Caco-2 (cell line): ENCODE results near the gene MRPL48. TPM values are rescaled to one million over a fixed set of nuclear protein-coding genes. Genes with fewer than 3 reads are reported as not detected.

ENCODE experiments used
- BruUV-seq: library from RNA; stranded (reverse); fragments of 400-500 nt; replicated peaks from 2 replicates; lab custom pipeline; 2021; lab: Mats Ljungman, UMichigan
- CTCF ChIA-PET: fragments of 300-600 bp; sonication (Branson Sonifier 250); formaldehyde crosslinking; loops from one replicate; lab custom pipeline; 2022; ENCODE audit warnings: antibody characterized with exemption; lab: Charles Lee
- POLR2A ChIA-PET: fragments of 300-600 bp; sonication (Branson Sonifier 250); formaldehyde crosslinking; loops from one replicate; lab custom pipeline; 2022; ENCODE audit warnings: antibody characterized with exemption; lab: Charles Lee
- DNase-seq, 2 experiments: peaks; one replicate each; pipeline versions ENCODE4 v3.0.0 to v3.0.0-alpha.2; 2020 to 2022
- H3K27me3 ChIP-seq: replicated peaks from 2 replicates; pipeline ENCODE4 v1.6.0; 2011; ENCODE audit warnings: low read length; ENCODE audit not compliant: control insufficient read depth, insufficient read depth
- H3K36me3 ChIP-seq: 2 replicates; pipeline ENCODE4 v1.5.1; 2011; ENCODE audit warnings: low read length; ENCODE audit not compliant: control insufficient read depth, insufficient read depth
- H3K4me1 ChIP-seq: fragments of 250-450 bp; sonication (Bioruptor Pico); 2 replicates; pipeline ENCODE4 v1.5.1; 2020; ENCODE audit warnings: mild to moderate bottlenecking
- H3K4me3 ChIP-seq: 2 replicates; pipeline ENCODE4 v1.5.1; 2011; ENCODE audit warnings: low read depth, mild to moderate bottlenecking, control low read depth, low read length
- H3K9me3 ChIP-seq: fragments of 250-450 bp; sonication (Bioruptor Pico); 2 replicates; pipeline ENCODE4 v1.5.1; 2020; ENCODE audit warnings: mild to moderate bottlenecking, moderate library complexity
- H3K27ac Mint-ChIP-seq: one replicate; pipeline ENCODE4 v1.8.0; 2022; ENCODE audit warnings: mixed read lengths; ENCODE audit not compliant: unreplicated experiment
- H3K27me3 Mint-ChIP-seq: one replicate; pipeline ENCODE4 v1.8.0; 2022; ENCODE audit warnings: mixed read lengths; ENCODE audit not compliant: insufficient read depth, unreplicated experiment
- H3K36me3 Mint-ChIP-seq: one replicate; pipeline ENCODE4 v1.8.0; 2022; ENCODE audit warnings: mild to moderate bottlenecking, mixed read lengths; ENCODE audit not compliant: insufficient read depth, unreplicated experiment
- H3K4me1 Mint-ChIP-seq: one replicate; pipeline ENCODE4 v1.8.0; 2022; ENCODE audit warnings: low read depth, mixed read lengths; ENCODE audit not compliant: unreplicated experiment
- H3K4me3 Mint-ChIP-seq: one replicate; pipeline ENCODE4 v1.8.0; 2022; ENCODE audit warnings: mild to moderate bottlenecking, moderate library complexity, mixed read lengths; ENCODE audit not compliant: unreplicated experiment
- H3K9me3 Mint-ChIP-seq: one replicate; pipeline ENCODE4 v1.8.0; 2022; ENCODE audit warnings: mixed read lengths; ENCODE audit not compliant: unreplicated experiment
- CTCF ChIP-seq, 2 experiments: fragments of 200-600 bp in 1 of 2; IDR thresholded peaks; 1 replicate in 1 of 2; 2 replicates in 1 of 2; pipeline versions ENCODE4 v1.5.1 to v1.8.0; 2011 to 2022; ENCODE audit warnings: antibody characterized with exemption in 1 of 2, control low read depth in 1 of 2, inconsistent platforms in 1 of 2, low read depth in 1 of 2, low read length in 1 of 2, mild to moderate bottlenecking in 1 of 2, moderate library complexity in 1 of 2; ENCODE audit not compliant: insufficient read depth in 1 of 2, severe bottlenecking in 1 of 2, unreplicated experiment in 1 of 2
- intact Hi-C: fragments of 100-400 bp; cut with micrococcal nuclease; formaldehyde crosslinking; loops from one replicate; pipeline ENCODE4 v1.10.0; 2022; ENCODE audit not compliant: unreplicated experiment
- total RNA-seq: library from RNA; stranded (reverse); gene quantifications from 2 replicates; pipeline ENCODE4 v1.2.3, GENCODE V29; 2022

The MRPL48 gene
- total RNA-seq, 1 experiment from 2014 or later, result 113 TPM

DNA sequence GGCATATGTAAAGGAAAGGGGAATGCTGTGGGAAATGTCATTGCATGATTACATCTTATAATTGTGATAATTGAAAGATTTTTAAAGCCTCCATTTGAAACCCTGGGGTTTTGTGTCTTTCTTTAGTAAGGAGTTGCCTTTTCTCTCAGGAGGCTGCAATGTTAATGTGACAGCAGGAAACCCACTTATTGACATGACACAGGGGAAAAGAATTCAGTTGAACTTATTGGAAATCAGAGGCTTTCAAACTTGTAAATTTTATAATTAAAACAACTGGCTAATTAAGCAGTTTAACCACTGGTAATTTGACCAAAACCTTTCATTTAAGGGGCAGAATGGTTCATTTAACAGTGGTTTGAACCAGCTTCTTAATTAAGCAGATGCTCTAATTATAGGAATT lies 31.2 kb downstream of the MRPL48 start:
- Histone ChIP-seq H3K9me3 (no peaks in the 10 kb centered on the region), H3K36me3 (no peaks in the 10 kb centered on the region), H3K27me3 (no peaks in the 10 kb centered on the region), H3K4me3 (no peak overlapping the region), H3K4me1 (peaks cover 8% of the 10 kb centered on the region)
- no peak for DNase-seq
- Mint-ChIP-seq H3K36me3 (peaks cover 6% of the 10 kb centered on the region), H3K27ac (no peak overlapping the region), H3K4me3 (no peak overlapping the region), H3K4me1 (peaks cover 15% of the 10 kb centered on the region), H3K27me3 (no peaks in the 10 kb centered on the region), H3K9me3 (no peaks in the 10 kb centered on the region)
- no peak for TF ChIP-seq CTCF (IDR thresholded peaks at IDR 0.05; ENCODE audit: insufficient read depth in 1 of 2, low read depth in 1 of 2, low read length in 1 of 2, severe bottlenecking in 1 of 2, unreplicated experiment in 1 of 2)
- BruUV-seq, result no TSS peak
- ChIA-PET CTCF (interaction anchor here (1.3 kb wide), 1 partner anchor 113 kb away, joined by 3 read pairs; no protein-coding TSS in a partner anchor), POLR2A (no interaction called here)
- intact Hi-C loops, result no loop called here

DNA sequence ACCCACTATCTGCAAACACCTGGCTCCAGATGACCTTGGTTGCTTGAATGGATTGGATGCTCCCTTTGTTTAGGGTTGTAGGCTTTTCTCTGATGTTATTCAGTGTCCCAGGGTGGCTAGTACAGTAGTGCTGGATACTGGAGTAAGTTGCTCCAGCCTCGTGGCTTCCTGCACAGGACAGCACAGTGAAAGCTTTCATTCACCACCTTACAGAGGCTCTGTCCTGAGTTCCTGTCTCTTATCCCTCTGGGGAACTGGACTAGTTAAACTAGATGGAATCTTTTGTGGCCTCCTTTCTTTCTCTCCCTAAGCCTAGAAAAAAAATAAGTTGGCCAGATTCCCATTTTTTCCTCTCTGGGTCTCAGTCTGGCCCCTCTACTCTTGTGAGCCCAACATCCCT lies 42.6 kb downstream of the MRPL48 start:
- Mint-ChIP-seq H3K36me3 (peaks cover 23% of the 10 kb centered on the region), H3K9me3 (no peaks in the 10 kb centered on the region), H3K27ac (no peak overlapping the region), H3K4me1 (no peaks in the 10 kb centered on the region), H3K27me3 (no peaks in the 10 kb centered on the region), H3K4me3 (no peak overlapping the region)
- DNase-seq, result no peak
- intact Hi-C loops, result no loop called here
- Histone ChIP-seq H3K4me3 (no peak overlapping the region), H3K9me3 (no peaks in the 10 kb centered on the region), H3K27me3 (no peaks in the 10 kb centered on the region), H3K4me1 (no peaks in the 10 kb centered on the region), H3K36me3 (no peaks in the 10 kb centered on the region; the same call in none of the 2 replicates)
- ChIA-PET CTCF (no interaction called here), POLR2A (no interaction called here)
- BruUV-seq, result no TSS peak
- no peak for TF ChIP-seq CTCF (IDR thresholded peaks at IDR 0.05; ENCODE audit: insufficient read depth in 1 of 2, low read depth in 1 of 2, low read length in 1 of 2, severe bottlenecking in 1 of 2, unreplicated experiment in 1 of 2)

DNA sequence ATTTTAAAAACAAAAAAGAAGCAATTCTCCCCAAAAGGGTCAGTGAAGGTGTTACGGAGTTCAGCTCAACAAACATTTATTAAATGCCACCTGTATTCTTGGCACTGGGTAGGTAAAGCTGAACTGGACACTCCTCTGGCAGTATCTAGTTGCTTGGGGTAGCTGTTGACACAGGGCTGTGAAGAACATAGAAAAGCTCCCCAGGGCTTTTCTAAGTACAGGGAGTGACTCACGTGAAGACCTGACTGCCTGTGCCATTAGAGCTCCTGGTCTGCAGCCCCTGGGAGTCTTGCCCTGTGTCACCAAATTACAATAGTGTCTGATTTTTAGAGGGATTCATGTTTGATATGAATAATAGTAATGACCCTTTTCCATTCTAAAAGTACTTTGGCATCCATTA lies 45.4 kb downstream of the MRPL48 start:
- no peaks in the 10 kb centered on the region; the same call in 1 of the 2 replicates for H3K36me3 ChIP-seq
- Mint-ChIP-seq H3K27me3 (no peaks in the 10 kb centered on the region), H3K9me3 (no peaks in the 10 kb centered on the region), H3K36me3 (peaks cover 28% of the 10 kb centered on the region), H3K4me1 (no peaks in the 10 kb centered on the region), H3K27ac (no peak overlapping the region), H3K4me3 (no peak overlapping the region)
- no peak for TF ChIP-seq CTCF (IDR thresholded peaks at IDR 0.05; ENCODE audit: insufficient read depth in 1 of 2, low read depth in 1 of 2, low read length in 1 of 2, severe bottlenecking in 1 of 2, unreplicated experiment in 1 of 2)
- ChIA-PET CTCF (no interaction called here), POLR2A (no interaction called here)
- no peak for DNase-seq
- no peaks in the 10 kb centered on the region for H3K4me1 ChIP-seq
- H3K4me3 ChIP-seq, result no peak overlapping the region
- H3K9me3 ChIP-seq, result no peaks in the 10 kb centered on the region
- H3K27me3 ChIP-seq, result no peaks in the 10 kb centered on the region
- BruUV-seq, result no TSS peak
- intact Hi-C loops, result no loop called here
